HK-2 (cell line): ENCODE results near the gene GON4L.
"Not testable (repeated sequence)": the region's sequence is repeated elsewhere in the genome, so short reads cannot be mapped to it uniquely, and the experiment has no call there.

Experiments used
- DNase-seq: peaks from one replicate; pipeline ENCODE4 v3.0.0-alpha.2; 2018; ENCODE audit not compliant: unreplicated experiment

The GON4L gene, protein sequence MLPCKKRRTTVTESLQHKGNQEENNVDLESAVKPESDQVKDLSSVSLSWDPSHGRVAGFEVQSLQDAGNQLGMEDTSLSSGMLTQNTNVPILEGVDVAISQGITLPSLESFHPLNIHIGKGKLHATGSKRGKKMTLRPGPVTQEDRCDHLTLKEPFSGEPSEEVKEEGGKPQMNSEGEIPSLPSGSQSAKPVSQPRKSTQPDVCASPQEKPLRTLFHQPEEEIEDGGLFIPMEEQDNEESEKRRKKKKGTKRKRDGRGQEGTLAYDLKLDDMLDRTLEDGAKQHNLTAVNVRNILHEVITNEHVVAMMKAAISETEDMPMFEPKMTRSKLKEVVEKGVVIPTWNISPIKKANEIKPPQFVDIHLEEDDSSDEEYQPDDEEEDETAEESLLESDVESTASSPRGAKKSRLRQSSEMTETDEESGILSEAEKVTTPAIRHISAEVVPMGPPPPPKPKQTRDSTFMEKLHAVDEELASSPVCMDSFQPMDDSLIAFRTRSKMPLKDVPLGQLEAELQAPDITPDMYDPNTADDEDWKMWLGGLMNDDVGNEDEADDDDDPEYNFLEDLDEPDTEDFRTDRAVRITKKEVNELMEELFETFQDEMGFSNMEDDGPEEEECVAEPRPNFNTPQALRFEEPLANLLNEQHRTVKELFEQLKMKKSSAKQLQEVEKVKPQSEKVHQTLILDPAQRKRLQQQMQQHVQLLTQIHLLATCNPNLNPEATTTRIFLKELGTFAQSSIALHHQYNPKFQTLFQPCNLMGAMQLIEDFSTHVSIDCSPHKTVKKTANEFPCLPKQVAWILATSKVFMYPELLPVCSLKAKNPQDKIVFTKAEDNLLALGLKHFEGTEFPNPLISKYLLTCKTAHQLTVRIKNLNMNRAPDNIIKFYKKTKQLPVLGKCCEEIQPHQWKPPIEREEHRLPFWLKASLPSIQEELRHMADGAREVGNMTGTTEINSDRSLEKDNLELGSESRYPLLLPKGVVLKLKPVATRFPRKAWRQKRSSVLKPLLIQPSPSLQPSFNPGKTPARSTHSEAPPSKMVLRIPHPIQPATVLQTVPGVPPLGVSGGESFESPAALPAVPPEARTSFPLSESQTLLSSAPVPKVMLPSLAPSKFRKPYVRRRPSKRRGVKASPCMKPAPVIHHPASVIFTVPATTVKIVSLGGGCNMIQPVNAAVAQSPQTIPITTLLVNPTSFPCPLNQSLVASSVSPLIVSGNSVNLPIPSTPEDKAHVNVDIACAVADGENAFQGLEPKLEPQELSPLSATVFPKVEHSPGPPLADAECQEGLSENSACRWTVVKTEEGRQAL (N-terminal part only)

GRCh38 chr1:155856975-155857930 is at the start of gene GON4L:
Gene GON4L (minus strand): TSS chr1:155857214. CDS start chr1:155853780, 3,434 bp downstream.
- peak; percentile 87 for DNase-seq

GRCh38 chr1:155904261-155904660 is 47.2 kb upstream of the GON4L start:
- DNase-seq = no peak

GRCh38 chr1:155900161-155900560 is 43.1 kb upstream of the GON4L start:
- no peak for DNase-seq

DNA sequence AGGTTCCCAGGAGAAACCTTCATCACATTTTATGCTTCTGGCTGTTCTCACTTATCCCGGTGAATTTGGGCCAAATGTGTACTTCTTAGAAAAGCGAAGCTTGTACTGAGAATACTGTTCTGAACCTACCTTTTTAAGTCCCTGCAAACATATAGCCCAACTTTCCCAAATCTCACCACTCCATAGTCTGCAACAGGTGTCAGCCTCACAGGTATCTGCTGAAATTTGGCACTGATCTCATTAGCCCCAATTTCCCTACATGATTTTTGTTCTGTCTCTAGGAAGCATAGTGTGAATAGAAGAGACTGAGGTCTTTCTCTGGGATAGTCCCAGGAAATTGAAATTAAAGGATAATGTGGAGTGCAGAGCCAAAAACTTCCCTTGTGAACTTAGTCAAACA is 42.7 kb upstream of the GON4L start:
- no peak for DNase-seq

DNA sequence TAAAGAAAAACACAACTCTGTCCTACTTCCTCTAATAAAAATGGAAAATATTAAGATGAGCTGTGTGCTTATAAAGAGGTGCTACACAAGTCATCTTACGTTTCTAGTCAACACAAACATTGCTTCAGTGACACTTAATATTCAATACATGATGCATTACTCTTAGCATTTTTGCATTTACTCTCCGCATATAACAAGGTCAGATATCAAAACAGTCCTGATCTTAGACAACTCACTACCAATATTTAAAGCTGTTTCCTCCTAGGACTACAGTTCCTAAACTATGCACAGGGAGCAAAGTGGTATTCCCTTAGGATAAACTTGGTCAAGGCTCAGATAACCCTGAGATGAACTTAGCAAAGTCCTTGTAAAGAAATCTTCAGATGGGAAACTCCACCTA is 41.9 kb upstream of the GON4L start:
- DNase-seq = no peak

DNA sequence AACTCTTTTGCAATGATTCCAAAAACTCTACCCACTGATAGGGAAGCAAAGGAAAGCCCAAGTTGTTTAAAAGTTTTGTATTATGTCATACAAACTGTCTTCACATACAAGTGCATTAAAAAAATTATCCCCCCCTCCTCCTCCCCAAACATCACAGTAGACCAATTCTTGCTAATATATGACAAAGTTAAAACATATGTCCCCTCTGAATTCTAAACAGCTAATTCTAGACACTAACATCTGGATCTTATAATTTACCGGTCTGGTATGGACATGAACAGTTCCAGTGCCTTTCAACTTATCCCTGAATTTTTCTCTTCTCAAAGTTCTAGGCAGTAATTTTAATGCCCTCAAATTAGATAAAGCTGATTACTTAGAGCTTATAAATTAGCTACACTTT is 40.7 kb upstream of the GON4L start:
- no peak for DNase-seq

DNA sequence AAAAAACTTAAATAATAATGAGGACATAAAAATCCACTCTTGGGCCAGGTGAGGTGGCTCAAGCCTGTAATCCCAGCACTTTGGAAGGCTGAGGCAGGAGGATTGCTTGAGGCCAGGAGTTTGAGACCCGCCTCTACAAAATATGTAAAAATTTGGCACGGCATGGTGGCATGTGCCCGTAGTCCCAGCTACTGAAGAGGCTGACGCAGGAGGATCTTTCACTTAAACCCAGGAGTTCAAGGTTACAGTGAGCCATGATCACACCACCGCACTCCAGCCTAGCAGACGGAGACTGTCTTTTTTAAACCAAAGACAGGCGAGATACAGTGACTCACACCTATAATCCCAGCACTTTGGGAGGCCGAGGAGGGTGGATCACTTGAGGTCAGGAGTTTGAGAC is 39.5 kb upstream of the GON4L start:
- DNase-seq = not testable (repeated sequence)

GRCh38 chr1:155895617-155896016 is 38.6 kb upstream of the GON4L start:
- DNase-seq = not testable (repeated sequence)

GRCh38 chr1:155893389-155894142 is 36.6 kb upstream of the GON4L start:
- peak; percentile 52 for DNase-seq

GRCh38 chr1:155892796-155893195 is 35.8 kb upstream of the GON4L start:
- peak; percentile 37 for DNase-seq

GRCh38 chr1:155890251-155890650 is 33.2 kb upstream of the GON4L start:
- DNase-seq = no peak

GRCh38 chr1:155889566-155889965 is 32.6 kb upstream of the GON4L start:
- DNase-seq = no peak

- DNase-seq = no peak
Observed at GRCh38 chr1:155888481-155888880, 31.5 kb upstream of the GON4L start.

DNA sequence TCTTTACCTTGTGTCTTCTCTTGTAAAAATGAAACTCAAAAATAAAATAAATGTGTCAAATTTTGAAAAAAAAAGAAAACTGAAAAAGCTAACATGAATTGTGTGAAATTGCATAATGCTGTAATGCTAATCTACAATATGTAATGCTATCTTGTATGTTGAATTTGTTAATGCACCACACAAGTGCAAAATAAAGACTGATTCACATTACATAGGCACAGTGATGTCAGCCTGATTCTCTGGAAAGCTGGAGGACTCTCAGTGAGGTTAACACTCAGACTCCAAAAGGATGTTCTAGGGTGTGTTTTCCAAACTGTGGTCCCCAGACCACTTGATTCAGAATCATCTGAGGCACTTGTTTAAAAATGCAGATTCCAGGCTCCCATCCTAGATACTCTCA is 28.0 kb upstream of the GON4L start:
- no peak for DNase-seq

GRCh38 chr1:155884031-155884960 is 27.3 kb upstream of the GON4L start:
- no peak for DNase-seq

- DNase-seq = no peak
Observed at GRCh38 chr1:155882766-155883165, 25.8 kb upstream of the GON4L start.

DNA sequence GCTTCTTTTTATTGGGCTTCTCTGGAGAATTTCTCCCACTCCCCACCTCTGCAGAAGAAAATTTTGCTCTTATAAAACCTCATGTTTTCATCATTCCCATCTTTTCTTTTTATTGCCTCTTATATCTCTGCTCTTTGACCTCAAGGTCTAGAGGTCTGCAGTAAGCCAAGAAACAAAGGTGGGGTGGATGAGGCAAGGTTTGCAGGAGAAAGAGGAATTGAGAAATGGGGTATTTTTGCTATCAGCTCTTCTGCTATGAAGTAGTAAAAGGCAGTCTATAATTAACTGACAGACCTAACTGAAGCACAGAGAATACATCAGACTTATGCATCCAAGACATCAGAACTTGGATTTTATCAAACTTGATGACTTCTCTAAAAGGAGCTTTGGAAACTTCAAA is 25.2 kb upstream of the GON4L start:
- no peak for DNase-seq

- no peak for DNase-seq
Observed at GRCh38 chr1:155880950-155881349, 23.9 kb upstream of the GON4L start.

DNA sequence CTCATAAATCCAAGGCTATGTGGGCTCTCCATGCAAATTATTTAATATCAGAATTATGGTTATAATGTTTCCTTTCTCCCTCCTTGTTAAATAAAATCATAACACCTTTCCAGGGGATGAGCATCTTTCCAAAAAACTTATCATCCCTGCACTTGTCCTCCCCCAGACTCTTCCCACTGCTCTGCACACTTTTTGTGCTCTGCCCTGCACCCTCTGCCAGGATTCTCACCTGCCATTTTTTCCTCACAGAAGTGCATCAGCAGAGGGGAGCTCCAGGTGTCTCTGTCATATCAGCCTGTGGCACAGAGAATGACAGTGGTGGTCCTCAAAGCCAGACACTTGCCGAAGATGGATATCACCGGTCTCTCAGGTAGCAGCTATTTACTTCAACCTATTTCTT is 23.2 kb upstream of the GON4L start:
- DNase-seq = no peak
